Measurements from ENCODE around the gene SYNJ2.

The SYNJ2 gene

GRCh38 chr6:158037771-158038170, 56.1 kb downstream of the SYNJ2 start:
- Histone ChIP-seq H3K23ac (ENCODE audit: low read depth, low read length, poor library complexity) (peak overlapping the region; percentile 18), H3K9ac (ENCODE audit: low read depth, low read length, poor library complexity) (no peak overlapping the region), H2AK5ac (ENCODE audit: low read depth, low read length) (no peak overlapping the region), H4K8ac (ENCODE audit: low read depth, low read length) (no peak overlapping the region), H3K14ac (ENCODE audit: low read length) (no peak overlapping the region), H3K27ac (replicated peaks; ENCODE audit: low read length) (no peak overlapping the region), H3K9me3 (replicated peaks in 1 of 2; ENCODE audit: control insufficient read depth in 2 of 2, insufficient read depth in 1 of 2, low read depth in 1 of 2, low read length in 2 of 2) (peaks cover 0 to 5% of the 10 kb centered on the region in 2 donors), H2BK120ac (ENCODE audit: low read depth, low read length) (no peak overlapping the region), H3K27me3 (ENCODE audit: control insufficient read depth in 3 of 3, insufficient read depth in 3 of 3, low read depth in 1 of 3, low read length in 3 of 3) (no peaks in the 10 kb centered on the region), H3K4me1 (ENCODE audit: control insufficient read depth in 2 of 2, insufficient read depth in 1 of 2, low read depth in 1 of 2, low read length in 2 of 2) (peaks cover 5 to 15% of the 10 kb centered on the region in 2 donors), H2BK12ac (ENCODE audit: low read length) (no peak overlapping the region), H3K4me3 (ENCODE audit: low read length in 2 of 2) (no peak overlapping the region), H3K18ac (ENCODE audit: low read length) (peak overlapping the region; percentile 1), H3K79me1 (ENCODE audit: low read depth, low read length) (peaks cover 3% of the 10 kb centered on the region), H4K91ac (ENCODE audit: low read depth, low read length, poor library complexity) (no peak overlapping the region), H2BK15ac (ENCODE audit: low read length) (no peak overlapping the region), H3K4me2 (ENCODE audit: insufficient read depth, low read length, poor library complexity, severe bottlenecking) (no peak overlapping the region), H3K4ac (ENCODE audit: low read length) (no peak overlapping the region), H2BK5ac (ENCODE audit: low read length) (no peak overlapping the region), H2AFZ (ENCODE audit: low read length) (no peak overlapping the region), H3K36me3 (replicated peaks in 1 of 2; ENCODE audit: control insufficient read depth in 2 of 2, insufficient read depth in 2 of 2, low read length in 2 of 2) (peaks cover 0 to 10% of the 10 kb centered on the region in 2 donors)
- DNase-seq (ENCODE audit: low spot score) = no peak
- no CpG with 5 or more reads among the region's 10 CpGs for WGBS, 2 donors (ENCODE audit: extremely low coverage in 2 of 2, insufficient read length in 2 of 2, insufficient replicate concordance in 1 of 2)

GRCh38 chr6:158038291-158039177, 56.9 kb downstream of the SYNJ2 start:
- H3K18ac ChIP-seq (ENCODE audit: low read length) = no peak overlapping the region
- H3K14ac ChIP-seq (ENCODE audit: low read length) = no peak overlapping the region
- WGBS, 2 donors (ENCODE audit: extremely low coverage in 2 of 2, insufficient read length in 2 of 2, insufficient replicate concordance in 1 of 2) = no CpG with 5 or more reads among the region's 21 CpGs
- peaks cover 5 to 15% of the 10 kb centered on the region in 2 donors for H3K4me1 ChIP-seq (ENCODE audit: control insufficient read depth in 2 of 2, insufficient read depth in 1 of 2, low read depth in 1 of 2, low read length in 2 of 2)
- DNase-seq (ENCODE audit: low spot score) = no peak
- no peak overlapping the region for H4K8ac ChIP-seq (ENCODE audit: low read depth, low read length)
- no peak overlapping the region for H2BK120ac ChIP-seq (ENCODE audit: low read depth, low read length)
- no peak overlapping the region for H2AFZ ChIP-seq (ENCODE audit: low read length)
- H2BK5ac ChIP-seq (ENCODE audit: low read length) = no peak overlapping the region
- no peak overlapping the region for H2AK5ac ChIP-seq (ENCODE audit: low read depth, low read length)
- H3K27me3 ChIP-seq (ENCODE audit: control insufficient read depth in 3 of 3, insufficient read depth in 3 of 3, low read depth in 1 of 3, low read length in 3 of 3) = no peaks in the 10 kb centered on the region
- H2BK15ac ChIP-seq (ENCODE audit: low read length) = no peak overlapping the region
- H3K4me2 ChIP-seq (ENCODE audit: insufficient read depth, low read length, poor library complexity, severe bottlenecking) = no peak overlapping the region
- no peak overlapping the region for H3K23ac ChIP-seq (ENCODE audit: low read depth, low read length, poor library complexity)
- H3K27ac ChIP-seq (replicated peaks; ENCODE audit: low read length) = no peak overlapping the region
- H3K79me1 ChIP-seq (ENCODE audit: low read depth, low read length) = peaks cover 3% of the 10 kb centered on the region
- H3K9ac ChIP-seq (ENCODE audit: low read depth, low read length, poor library complexity) = no peak overlapping the region
- no peak overlapping the region for H3K4me3 ChIP-seq (ENCODE audit: low read length in 2 of 2)
- peaks cover 0 to 8% of the 10 kb centered on the region in 2 donors for H3K36me3 ChIP-seq (replicated peaks in 1 of 2; ENCODE audit: control insufficient read depth in 2 of 2, insufficient read depth in 2 of 2, low read length in 2 of 2)
- no peak overlapping the region for H4K91ac ChIP-seq (ENCODE audit: low read depth, low read length, poor library complexity)
- H3K9me3 ChIP-seq (replicated peaks in 1 of 2; ENCODE audit: control insufficient read depth in 2 of 2, insufficient read depth in 1 of 2, low read depth in 1 of 2, low read length in 2 of 2) = peaks cover 0 to 5% of the 10 kb centered on the region in 2 donors
- no peak overlapping the region for H3K4ac ChIP-seq (ENCODE audit: low read length)
- no peak overlapping the region for H2BK12ac ChIP-seq (ENCODE audit: low read length)

- H4K91ac ChIP-seq (ENCODE audit: low read depth, low read length, poor library complexity) = no peak overlapping the region
- H2BK15ac ChIP-seq (ENCODE audit: low read length) = no peak overlapping the region
- no peaks in the 10 kb centered on the region for H3K27me3 ChIP-seq (ENCODE audit: control insufficient read depth in 3 of 3, insufficient read depth in 3 of 3, low read depth in 1 of 3, low read length in 3 of 3)
- H3K9me3 ChIP-seq (replicated peaks in 1 of 2; ENCODE audit: control insufficient read depth in 2 of 2, insufficient read depth in 1 of 2, low read depth in 1 of 2, low read length in 2 of 2) = peaks cover 0 to 5% of the 10 kb centered on the region in 2 donors
- H2AK5ac ChIP-seq (ENCODE audit: low read depth, low read length) = no peak overlapping the region
- H3K14ac ChIP-seq (ENCODE audit: low read length) = no peak overlapping the region
- H4K8ac ChIP-seq (ENCODE audit: low read depth, low read length) = no peak overlapping the region
- H3K9ac ChIP-seq (ENCODE audit: low read depth, low read length, poor library complexity) = no peak overlapping the region
- H3K4me1 ChIP-seq (ENCODE audit: control insufficient read depth in 2 of 2, insufficient read depth in 1 of 2, low read depth in 1 of 2, low read length in 2 of 2) = peaks cover 5 to 15% of the 10 kb centered on the region in 2 donors
- H3K23ac ChIP-seq (ENCODE audit: low read depth, low read length, poor library complexity) = no peak overlapping the region
- H3K36me3 ChIP-seq (replicated peaks in 1 of 2; ENCODE audit: control insufficient read depth in 2 of 2, insufficient read depth in 2 of 2, low read length in 2 of 2) = peaks cover 0 to 4% of the 10 kb centered on the region in 2 donors
- no peak overlapping the region for H2BK120ac ChIP-seq (ENCODE audit: low read depth, low read length)
- H3K18ac ChIP-seq (ENCODE audit: low read length) = peak overlapping the region; percentile 20
- no peak overlapping the region for H2BK12ac ChIP-seq (ENCODE audit: low read length)
- no peak overlapping the region for H3K27ac ChIP-seq (replicated peaks; ENCODE audit: low read length)
- H3K4me2 ChIP-seq (ENCODE audit: insufficient read depth, low read length, poor library complexity, severe bottlenecking) = no peak overlapping the region
- WGBS, 2 donors (ENCODE audit: extremely low coverage in 2 of 2, insufficient read length in 2 of 2, insufficient replicate concordance in 1 of 2) = no CpG with 5 or more reads among the region's 9 CpGs
- no peak for DNase-seq (ENCODE audit: low spot score)
- H2AFZ ChIP-seq (ENCODE audit: low read length) = no peak overlapping the region
- H3K4ac ChIP-seq (ENCODE audit: low read length) = no peak overlapping the region
- H2BK5ac ChIP-seq (ENCODE audit: low read length) = no peak overlapping the region
- no peak overlapping the region for H3K4me3 ChIP-seq (ENCODE audit: low read length in 2 of 2)
- H3K79me1 ChIP-seq (ENCODE audit: low read depth, low read length) = peaks cover 3% of the 10 kb centered on the region
Observed at GRCh38 chr6:158039178-158039557, 57.5 kb downstream of the SYNJ2 start.

GRCh38 chr6:158039571-158040050, 57.9 kb downstream of the SYNJ2 start:
- Histone ChIP-seq H2BK120ac (ENCODE audit: low read depth, low read length) (no peak overlapping the region), H3K27me3 (ENCODE audit: control insufficient read depth in 3 of 3, insufficient read depth in 3 of 3, low read depth in 1 of 3, low read length in 3 of 3) (no peaks in the 10 kb centered on the region), H3K4me2 (ENCODE audit: insufficient read depth, low read length, poor library complexity, severe bottlenecking) (no peak overlapping the region), H2AK5ac (ENCODE audit: low read depth, low read length) (no peak overlapping the region), H3K18ac (ENCODE audit: low read length) (peak overlapping the region; percentile 49), H3K4me1 (ENCODE audit: control insufficient read depth in 2 of 2, insufficient read depth in 1 of 2, low read depth in 1 of 2, low read length in 2 of 2) (peaks cover 5 to 15% of the 10 kb centered on the region in 2 donors), H3K9me3 (replicated peaks in 1 of 2; ENCODE audit: control insufficient read depth in 2 of 2, insufficient read depth in 1 of 2, low read depth in 1 of 2, low read length in 2 of 2) (peaks cover 0 to 3% of the 10 kb centered on the region in 2 donors), H3K79me1 (ENCODE audit: low read depth, low read length) (peaks cover 3% of the 10 kb centered on the region), H3K14ac (ENCODE audit: low read length) (no peak overlapping the region), H3K4ac (ENCODE audit: low read length) (no peak overlapping the region), H3K23ac (ENCODE audit: low read depth, low read length, poor library complexity) (no peak overlapping the region), H3K9ac (ENCODE audit: low read depth, low read length, poor library complexity) (peak overlapping the region; percentile 44), H3K27ac (replicated peaks; ENCODE audit: low read length) (no peak overlapping the region), H4K91ac (ENCODE audit: low read depth, low read length, poor library complexity) (no peak overlapping the region), H2BK12ac (ENCODE audit: low read length) (no peak overlapping the region), H2AFZ (ENCODE audit: low read length) (no peak overlapping the region), H2BK5ac (ENCODE audit: low read length) (no peak overlapping the region), H2BK15ac (ENCODE audit: low read length) (no peak overlapping the region), H4K8ac (ENCODE audit: low read depth, low read length) (no peak overlapping the region), H3K36me3 (replicated peaks in 1 of 2; ENCODE audit: control insufficient read depth in 2 of 2, insufficient read depth in 2 of 2, low read length in 2 of 2) (peaks cover 0 to 4% of the 10 kb centered on the region in 2 donors), H3K4me3 (ENCODE audit: low read length in 2 of 2) (no peak overlapping the region)
- WGBS, 2 donors (ENCODE audit: extremely low coverage in 2 of 2, insufficient read length in 2 of 2, insufficient replicate concordance in 1 of 2) = no CpG with 5 or more reads among the region's 17 CpGs
- no peak for DNase-seq (ENCODE audit: low spot score)
